Measurements from ENCODE around the gene COX10. TPM values are rescaled to one million over a fixed set of nuclear protein-coding genes. Genes with fewer than 3 reads are reported as not detected.

Gene COX10
- total RNA-seq, 2 donors from 2014 or later: 31.6 to 67.6 TPM

DNA sequence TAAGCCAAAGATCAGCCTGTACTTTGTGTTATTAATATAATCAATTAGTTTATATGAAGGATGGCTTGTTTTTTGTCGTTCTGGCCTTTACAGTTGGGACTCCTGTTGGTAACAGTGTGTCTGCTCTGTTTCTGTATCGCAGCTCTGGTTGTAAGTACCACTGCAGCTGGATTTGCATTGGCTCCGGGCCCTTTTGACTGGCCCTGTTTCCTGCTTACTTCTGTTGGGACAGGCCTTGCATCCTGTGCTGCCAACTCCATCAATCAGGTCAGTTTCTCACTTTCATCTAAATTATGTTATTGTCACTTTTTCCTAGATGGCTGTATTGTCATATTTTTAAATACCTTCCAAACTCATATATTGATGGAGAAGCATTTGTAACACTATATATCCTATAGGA is 32.7 kb downstream of the COX10 start:
- Histone ChIP-seq H3K36me3 (no peaks in the 10 kb centered on the region), H3K4me1 (peaks cover 0 to 5% of the 10 kb centered on the region in 2 donors), H3K9me3 (no peaks in the 10 kb centered on the region), H3K4me3 (no peak overlapping the region), H3K27me3 (no peaks in the 10 kb centered on the region), H3K27ac (no peak overlapping the region)
- DNase-seq (ENCODE audit: low spot score): no peak
- TF ChIP-seq, protein P1, sequence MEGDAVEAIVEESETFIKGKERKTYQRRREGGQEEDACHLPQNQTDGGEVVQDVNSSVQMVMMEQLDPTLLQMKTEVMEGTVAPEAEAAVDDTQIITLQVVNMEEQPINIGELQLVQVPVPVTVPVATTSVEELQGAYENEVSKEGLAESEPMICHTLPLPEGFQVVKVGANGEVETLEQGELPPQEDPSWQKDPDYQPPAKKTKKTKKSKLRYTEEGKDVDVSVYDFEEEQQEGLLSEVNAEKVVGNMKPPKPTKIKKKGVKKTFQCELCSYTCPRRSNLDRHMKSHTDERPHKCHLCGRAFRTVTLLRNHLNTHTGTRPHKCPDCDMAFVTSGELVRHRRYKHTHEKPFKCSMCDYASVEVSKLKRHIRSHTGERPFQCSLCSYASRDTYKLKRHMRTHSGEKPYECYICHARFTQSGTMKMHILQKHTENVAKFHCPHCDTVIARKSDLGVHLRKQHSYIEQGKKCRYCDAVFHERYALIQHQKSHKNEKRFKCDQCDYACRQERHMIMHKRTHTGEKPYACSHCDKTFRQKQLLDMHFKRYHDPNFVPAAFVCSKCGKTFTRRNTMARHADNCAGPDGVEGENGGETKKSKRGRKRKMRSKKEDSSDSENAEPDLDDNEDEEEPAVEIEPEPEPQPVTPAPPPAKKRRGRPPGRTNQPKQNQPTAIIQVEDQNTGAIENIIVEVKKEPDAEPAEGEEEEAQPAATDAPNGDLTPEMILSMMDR (IDR thresholded peaks at IDR 0.05): no peak

DNA sequence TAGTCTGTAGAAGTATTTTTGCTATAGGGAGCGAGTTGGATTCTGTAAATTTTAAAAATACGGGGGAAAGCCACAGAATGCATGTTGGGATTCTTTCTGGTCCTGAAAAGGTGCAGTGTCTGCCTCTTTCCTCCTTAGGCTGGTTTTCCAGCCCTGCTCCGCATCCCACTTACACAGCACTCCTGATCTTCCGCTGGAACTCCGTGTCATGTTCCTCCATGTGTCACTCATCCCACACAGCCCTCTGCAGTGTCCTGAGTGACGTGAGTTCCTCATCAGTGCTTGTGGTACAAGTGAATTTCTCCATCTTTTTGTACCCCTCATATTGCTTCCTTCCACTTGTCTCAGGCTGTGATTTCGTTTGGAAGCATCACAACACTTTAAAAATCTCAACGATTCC is 34.5 kb downstream of the COX10 start:
- TF ChIP-seq, protein P1 (IDR thresholded peaks at IDR 0.05): no peak
- Histone ChIP-seq H3K27me3 (no peaks in the 10 kb centered on the region), H3K4me3 (no peak overlapping the region), H3K36me3 (no peaks in the 10 kb centered on the region), H3K27ac (no peak overlapping the region), H3K9me3 (no peaks in the 10 kb centered on the region), H3K4me1 (peaks cover 0 to 13% of the 10 kb centered on the region in 2 donors)
- no peak for DNase-seq (ENCODE audit: low spot score)

DNA sequence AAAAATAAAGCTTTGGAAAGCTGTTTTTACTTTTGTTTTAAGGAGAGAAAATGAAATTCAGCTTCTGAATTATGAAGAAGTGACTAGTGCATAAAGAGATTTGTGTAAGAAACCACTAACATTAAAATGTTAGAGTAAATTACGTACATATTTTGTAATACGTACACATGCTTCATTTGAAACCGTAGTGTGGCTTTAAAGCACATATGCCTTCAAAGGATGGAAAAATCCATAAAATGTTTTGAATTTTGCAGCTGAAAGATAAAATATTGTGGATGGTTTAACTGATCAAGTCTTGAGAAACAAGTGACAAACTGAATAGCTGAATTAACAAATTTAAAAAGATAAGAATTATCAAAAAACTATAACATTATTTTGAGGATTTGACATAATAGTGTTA is 35.4 kb downstream of the COX10 start:
- TF ChIP-seq, protein P1 (IDR thresholded peaks at IDR 0.05): no peak
- Histone ChIP-seq H3K4me3 (no peak overlapping the region), H3K27me3 (no peaks in the 10 kb centered on the region), H3K36me3 (no peaks in the 10 kb centered on the region), H3K4me1 (peaks cover 0 to 13% of the 10 kb centered on the region in 2 donors), H3K9me3 (no peaks in the 10 kb centered on the region), H3K27ac (no peak overlapping the region)
- DNase-seq (ENCODE audit: low spot score): no peak

DNA sequence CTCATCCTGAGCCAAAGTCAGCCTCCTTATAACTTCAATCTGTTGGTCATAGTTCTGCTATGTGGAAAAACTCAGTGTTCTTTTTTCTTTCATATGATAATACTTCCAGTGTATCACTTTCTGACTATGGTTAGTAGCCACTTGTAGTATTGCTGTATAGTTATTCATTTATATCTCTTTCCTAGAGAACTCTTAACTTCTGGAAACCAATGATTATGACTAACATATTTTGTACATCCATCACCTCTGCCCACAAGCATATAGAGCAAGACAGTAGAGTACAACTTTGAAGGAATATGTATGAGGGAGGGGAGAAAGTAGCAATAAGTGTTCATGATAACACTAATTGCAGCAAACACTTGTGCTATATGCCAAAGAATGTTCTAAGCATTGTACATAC is 38.6 kb downstream of the COX10 start:
- no peak overlapping the region for H3K4me3 ChIP-seq
- H3K9me3 ChIP-seq: no peaks in the 10 kb centered on the region
- no peaks in the 10 kb centered on the region for H3K27me3 ChIP-seq
- peaks cover 0 to 13% of the 10 kb centered on the region in 2 donors for H3K4me1 ChIP-seq
- TF ChIP-seq, protein P1 (IDR thresholded peaks at IDR 0.05): no peak
- no peak overlapping the region for H3K27ac ChIP-seq
- H3K36me3 ChIP-seq: no peaks in the 10 kb centered on the region
- DNase-seq (ENCODE audit: low spot score): no peak

DNA sequence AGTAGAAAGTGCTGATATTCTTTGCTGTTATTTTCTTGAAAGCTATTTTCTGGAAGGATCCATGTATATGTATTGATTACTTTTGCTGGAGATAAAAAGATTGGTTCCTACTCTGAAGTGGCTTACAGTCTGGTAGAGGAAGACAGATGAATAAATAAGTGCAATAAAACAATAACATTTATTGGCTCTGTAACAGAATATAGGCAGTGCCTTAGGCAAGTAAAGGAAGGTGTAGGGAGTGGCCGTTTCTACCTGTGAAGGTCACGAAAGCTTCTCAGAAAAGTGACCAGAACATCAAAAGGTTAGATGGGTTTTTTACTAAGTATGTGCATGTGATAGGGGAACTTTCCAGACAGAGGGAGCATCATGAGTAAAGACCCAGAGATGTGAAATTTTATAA is 43.1 kb downstream of the COX10 start:
- Histone ChIP-seq H3K27ac (no peak overlapping the region), H3K27me3 (no peaks in the 10 kb centered on the region), H3K4me3 (no peak overlapping the region), H3K36me3 (no peaks in the 10 kb centered on the region), H3K4me1 (peaks cover 0 to 3% of the 10 kb centered on the region in 2 donors), H3K9me3 (no peaks in the 10 kb centered on the region)
- TF ChIP-seq, protein P1 (IDR thresholded peaks at IDR 0.05): no peak
- no peak for DNase-seq (ENCODE audit: low spot score)

DNA sequence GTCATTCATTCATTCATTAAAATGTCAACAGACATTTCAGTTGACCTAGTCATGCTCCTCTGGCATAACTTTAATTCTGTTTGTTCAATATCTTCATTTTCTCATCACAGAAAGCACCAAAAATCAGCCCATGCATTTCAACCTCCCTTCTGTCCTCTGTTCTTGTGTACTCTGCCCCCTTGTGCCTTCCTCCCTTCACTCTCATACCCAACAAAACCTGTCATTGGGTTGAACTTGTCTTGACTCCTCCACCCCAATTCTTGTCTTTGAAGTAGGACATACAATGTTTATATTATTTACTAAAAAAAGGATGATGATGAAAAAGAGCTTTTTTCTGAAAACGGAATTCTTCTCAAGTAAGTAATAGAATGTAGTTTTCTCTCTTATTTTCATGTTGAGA is 43.8 kb downstream of the COX10 start:
- Histone ChIP-seq H3K9me3 (no peaks in the 10 kb centered on the region), H3K4me1 (no peaks in the 10 kb centered on the region), H3K4me3 (no peak overlapping the region), H3K27ac (no peak overlapping the region), H3K27me3 (no peaks in the 10 kb centered on the region), H3K36me3 (no peaks in the 10 kb centered on the region)
- no peak for DNase-seq (ENCODE audit: low spot score)
- TF ChIP-seq, protein P1 (IDR thresholded peaks at IDR 0.05): no peak

Measured in right atrium auricular region (tissue), 2 donors.